Measurements from ENCODE around the gene KMO. TPM values are rescaled to one million over a fixed set of nuclear protein-coding genes. Genes with fewer than 3 reads are reported as not detected.

Gene KMO
- total RNA-seq, 1 experiment from 2014 or later: 0.07 TPM

- Histone ChIP-seq H3K27me3 (ENCODE audit: insufficient read depth, low read depth) (no peaks in the 10 kb centered on the region), H3K27ac (no peak overlapping the region), H4K20me1 (ENCODE audit: insufficient read depth) (no peaks in the 10 kb centered on the region), H3K4me2 (no peak overlapping the region), H3K79me2 (ENCODE audit: low read depth) (no peaks in the 10 kb centered on the region), H3K9me3 (ENCODE audit: insufficient read depth, low read depth) (no peaks in the 10 kb centered on the region), H3F3A (ENCODE audit: insufficient read depth, low read depth) (no peaks in the 10 kb centered on the region), H3K4me3 (no peak overlapping the region), H2AFZ (no peak overlapping the region), H3K9me2 (ENCODE audit: insufficient read depth) (no peaks in the 10 kb centered on the region; the same call in none of the 2 replicates), H3K4me1 (replicated peaks; ENCODE audit: insufficient read depth) (peaks cover 10% of the 10 kb centered on the region; the same call in 1 of the 2 replicates), H3K36me3 (ENCODE audit: low read depth) (no peaks in the 10 kb centered on the region)
- TF ChIP-seq EZH2 (IDR thresholded peaks at IDR 0.05; ENCODE audit: low read depth) (no peak), CTCF (conservative IDR thresholded peaks at IDR 0.05) (no peak)
- DNase-seq: no peak
- BruUV-seq (replicated peaks): no TSS peak
- intact Hi-C loops (cut with micrococcal nuclease; ENCODE audit: unreplicated experiment): no loop called here
- ChIA-PET CTCF (no interaction called here), POLR2A (ENCODE audit: unreplicated experiment) (no interaction called here)
Measured at GRCh38 chr1:241557031-241557430, 24.9 kb downstream of the KMO start.

- Histone ChIP-seq H3K4me3 (no peak overlapping the region), H3K9me3 (ENCODE audit: insufficient read depth, low read depth) (no peaks in the 10 kb centered on the region), H2AFZ (peak overlapping the region; percentile 33; the same call in 1 of the 2 replicates), H4K20me1 (ENCODE audit: insufficient read depth) (no peaks in the 10 kb centered on the region), H3F3A (ENCODE audit: insufficient read depth, low read depth) (no peaks in the 10 kb centered on the region), H3K4me2 (peak overlapping the region; percentile 8; the same call in 1 of the 2 replicates), H3K9me2 (ENCODE audit: insufficient read depth) (no peaks in the 10 kb centered on the region; the same call in none of the 2 replicates), H3K4me1 (replicated peaks; ENCODE audit: insufficient read depth) (peaks cover 10% of the 10 kb centered on the region; the same call in 1 of the 2 replicates), H3K79me2 (ENCODE audit: low read depth) (no peaks in the 10 kb centered on the region), H3K36me3 (ENCODE audit: low read depth) (no peaks in the 10 kb centered on the region), H3K27ac (no peak overlapping the region), H3K27me3 (ENCODE audit: insufficient read depth, low read depth) (no peaks in the 10 kb centered on the region)
- TF ChIP-seq EZH2 (IDR thresholded peaks at IDR 0.05; ENCODE audit: low read depth) (no peak), CTCF (conservative IDR thresholded peaks at IDR 0.05) (no peak)
- no TSS peak for BruUV-seq (replicated peaks)
- intact Hi-C loops (cut with micrococcal nuclease; ENCODE audit: unreplicated experiment): no loop called here
- DNase-seq: no peak
- CTCF ChIA-PET: no interaction called here
- POLR2A ChIA-PET (ENCODE audit: unreplicated experiment): no interaction called here
Measured at GRCh38 chr1:241557551-241558193, 25.5 kb downstream of the KMO start.

GRCh38 chr1:241560146-241560848 is 28.1 kb downstream of the KMO start:
- intact Hi-C loops (cut with micrococcal nuclease; ENCODE audit: unreplicated experiment): no loop called here
- POLR2A ChIA-PET (ENCODE audit: unreplicated experiment): no interaction called here
- Histone ChIP-seq H3K4me3 (no peak overlapping the region), H4K20me1 (ENCODE audit: insufficient read depth) (no peaks in the 10 kb centered on the region), H3K36me3 (ENCODE audit: low read depth) (no peaks in the 10 kb centered on the region), H3K4me1 (replicated peaks; ENCODE audit: insufficient read depth) (peaks cover 10% of the 10 kb centered on the region; the same call in 1 of the 2 replicates), H3K4me2 (no peak overlapping the region), H3K27me3 (ENCODE audit: insufficient read depth, low read depth) (no peaks in the 10 kb centered on the region), H3K9me2 (ENCODE audit: insufficient read depth) (peaks cover 4% of the 10 kb centered on the region), H3F3A (ENCODE audit: insufficient read depth, low read depth) (no peaks in the 10 kb centered on the region), H3K9me3 (ENCODE audit: insufficient read depth, low read depth) (no peaks in the 10 kb centered on the region), H2AFZ (no peak overlapping the region), H3K79me2 (ENCODE audit: low read depth) (no peaks in the 10 kb centered on the region), H3K27ac (no peak overlapping the region)
- no peak for DNase-seq
- no TSS peak for BruUV-seq (replicated peaks)
- TF ChIP-seq EZH2 (IDR thresholded peaks at IDR 0.05; ENCODE audit: low read depth): no peak
- TF ChIP-seq CTCF (conservative IDR thresholded peaks at IDR 0.05): no peak
- CTCF ChIA-PET: no interaction called here
